Vagina (tissue), 2 donors: ENCODE results near the gene CACNG8. TPM values are rescaled to one million over a fixed set of nuclear protein-coding genes. Genes with fewer than 3 reads are reported as not detected.

Experiments
- DNase-seq, 2 donors: peaks; one replicate each; pipeline ENCODE4 v3.0.0-alpha.2; 2017; ENCODE audit errors: extremely low spot score in 2 of 2
- H3K27ac ChIP-seq: fragments of 200-600 bp; sonication (generic); one replicate; pipeline ENCODE4 v1.5.1; 2019
- H3K27me3 ChIP-seq: fragments of 200-600 bp; sonication (generic); one replicate; pipeline ENCODE4 v1.5.1; 2019
- H3K36me3 ChIP-seq, 2 donors: fragments of 200-600 bp; sonication (generic); one replicate each; pipeline ENCODE4 v1.5.1; 2017 to 2019
- H3K4me1 ChIP-seq: fragments of 200-600 bp; sonication (generic); one replicate; pipeline ENCODE4 v1.5.1; 2019
- H3K4me3 ChIP-seq, 2 donors: fragments of 200-600 bp; sonication (generic); 1 replicate in 1 of 2; 2 replicates in 1 of 2; pipeline ENCODE4 v1.5.1; 2016 to 2019
- H3K9me3 ChIP-seq: fragments of 200-600 bp; sonication (generic); one replicate; pipeline ENCODE4 v1.5.1; 2019
- CTCF ChIP-seq, 3 experiments: fragments of 450-650 bp in 2 of 3; fragments of 200-600 bp in 1 of 3; sonication (generic) in 1 of 3; IDR thresholded peaks; one replicate each; pipeline ENCODE4 v1.5.1; 2017 to 2019; ENCODE audit warnings: antibody characterized with exemption in 3 of 3, mild to moderate bottlenecking in 2 of 3, moderate library complexity in 2 of 3
- POLR2A ChIP-seq, 2 donors: fragments of 450-650 bp; IDR thresholded peaks; one replicate each; pipeline ENCODE4 v1.6.1; 2017; ENCODE audit warnings: antibody characterized with exemption in 2 of 2, mild to moderate bottlenecking in 2 of 2, moderate library complexity in 2 of 2
- POLR2AphosphoS5 ChIP-seq, 2 donors: sonication (generic); formaldehyde crosslinking; IDR thresholded peaks; one replicate each; pipeline ENCODE4 v1.9.0; 2017; ENCODE audit warnings: antibody characterized with exemption in 2 of 2, mild to moderate bottlenecking in 2 of 2, low read depth in 1 of 2; ENCODE audit not compliant: insufficient read depth in 1 of 2
- intact Hi-C: fragments of 100-400 bp; cut with DNase I; formaldehyde crosslinking; loops from one replicate; pipeline ENCODE4 v1.15.1; 2023
- total RNA-seq: library from RNA; depleted of rRNA; stranded (reverse); fragments of >200 nt; gene quantifications from one replicate; pipeline ENCODE4 v1.2.3, GENCODE V29; 2016

Gene CACNG8
- total RNA-seq = not detected

- DNase-seq = no peak
- Histone ChIP-seq H3K9me3 (no peaks in the 10 kb centered on the region), H3K27ac (no peak within 1 kb of the TSS), H3K4me3 (no peak within 1 kb of the TSS), H3K36me3 (no peaks in the 10 kb centered on the region), H3K27me3 (peaks cover 4% of the 10 kb centered on the region), H3K4me1 (no peaks in the 10 kb centered on the region)
- no peak for TF ChIP-seq POLR2AphosphoS5 (IDR thresholded peaks at IDR 0.05; ENCODE audit: insufficient read depth in 1 of 2, low read depth in 1 of 2)
- TF ChIP-seq CTCF (IDR thresholded peaks at IDR 0.05) = no peak
- no peak for TF ChIP-seq POLR2A (IDR thresholded peaks at IDR 0.05)
- intact Hi-C loops = no loop called here
Measured at GRCh38 chr19:53962887-53963431, at the start of gene CACNG8. Gene CACNG8 (plus strand): TSS chr19:53962937.

GRCh38 chr19:53915000-53915399 is 47.7 kb upstream of the CACNG8 start:
- no peak overlapping the region for H3K27ac ChIP-seq
- peaks cover 3% of the 10 kb centered on the region for H3K27me3 ChIP-seq
- TF ChIP-seq POLR2AphosphoS5 (IDR thresholded peaks at IDR 0.05; ENCODE audit: insufficient read depth in 1 of 2, low read depth in 1 of 2) = no peak
- TF ChIP-seq POLR2A (IDR thresholded peaks at IDR 0.05) = no peak
- no peak for TF ChIP-seq CTCF (IDR thresholded peaks at IDR 0.05)
- no peaks in the 10 kb centered on the region for H3K36me3 ChIP-seq
- no peaks in the 10 kb centered on the region for H3K4me1 ChIP-seq
- no peak overlapping the region for H3K4me3 ChIP-seq
- no peaks in the 10 kb centered on the region for H3K9me3 ChIP-seq
- no peak for DNase-seq
- intact Hi-C loops = no loop called here

- TF ChIP-seq CTCF (IDR thresholded peaks at IDR 0.05) (no peak), POLR2AphosphoS5 (IDR thresholded peaks at IDR 0.05; ENCODE audit: insufficient read depth in 1 of 2, low read depth in 1 of 2) (no peak), POLR2A (IDR thresholded peaks at IDR 0.05) (no peak)
- H3K4me1 ChIP-seq = no peaks in the 10 kb centered on the region
- no peak overlapping the region for H3K27ac ChIP-seq
- H3K9me3 ChIP-seq = no peaks in the 10 kb centered on the region
- no peak overlapping the region for H3K4me3 ChIP-seq
- intact Hi-C loops = no loop called here
- no peak for DNase-seq
- H3K36me3 ChIP-seq = no peaks in the 10 kb centered on the region
- no peaks in the 10 kb centered on the region for H3K27me3 ChIP-seq
Measured at GRCh38 chr19:53916004-53916403, 46.7 kb upstream of the CACNG8 start.

- Histone ChIP-seq H3K27ac (no peak overlapping the region), H3K9me3 (no peaks in the 10 kb centered on the region), H3K4me3 (no peak overlapping the region), H3K27me3 (no peaks in the 10 kb centered on the region), H3K36me3 (no peaks in the 10 kb centered on the region), H3K4me1 (no peaks in the 10 kb centered on the region)
- no peak for DNase-seq
- intact Hi-C loops = no loop called here
- TF ChIP-seq CTCF (IDR thresholded peaks at IDR 0.05) (no peak), POLR2A (IDR thresholded peaks at IDR 0.05) (no peak), POLR2AphosphoS5 (IDR thresholded peaks at IDR 0.05; ENCODE audit: insufficient read depth in 1 of 2, low read depth in 1 of 2) (no peak)
Measured at GRCh38 chr19:53917356-53917755, 45.4 kb upstream of the CACNG8 start.

- no peaks in the 10 kb centered on the region for H3K9me3 ChIP-seq
- DNase-seq = no peak
- no peaks in the 10 kb centered on the region for H3K27me3 ChIP-seq
- H3K4me3 ChIP-seq = no peak overlapping the region
- intact Hi-C loops = no loop called here
- TF ChIP-seq CTCF (IDR thresholded peaks at IDR 0.05) (no peak), POLR2A (IDR thresholded peaks at IDR 0.05) (no peak), POLR2AphosphoS5 (IDR thresholded peaks at IDR 0.05; ENCODE audit: insufficient read depth in 1 of 2, low read depth in 1 of 2) (no peak)
- no peaks in the 10 kb centered on the region for H3K36me3 ChIP-seq
- no peak overlapping the region for H3K27ac ChIP-seq
- no peaks in the 10 kb centered on the region for H3K4me1 ChIP-seq
Measured at GRCh38 chr19:53927739-53928138, 35.0 kb upstream of the CACNG8 start.
